ENCODE results near the gene GNAL. TPM values are rescaled to one million over a fixed set of nuclear protein-coding genes. Genes with fewer than 3 reads are reported as not detected.

Gene GNAL
- total RNA-seq, 6 experiments from 2014 or later, result 0.09 to 0.21 (median 0.17) TPM

DNA sequence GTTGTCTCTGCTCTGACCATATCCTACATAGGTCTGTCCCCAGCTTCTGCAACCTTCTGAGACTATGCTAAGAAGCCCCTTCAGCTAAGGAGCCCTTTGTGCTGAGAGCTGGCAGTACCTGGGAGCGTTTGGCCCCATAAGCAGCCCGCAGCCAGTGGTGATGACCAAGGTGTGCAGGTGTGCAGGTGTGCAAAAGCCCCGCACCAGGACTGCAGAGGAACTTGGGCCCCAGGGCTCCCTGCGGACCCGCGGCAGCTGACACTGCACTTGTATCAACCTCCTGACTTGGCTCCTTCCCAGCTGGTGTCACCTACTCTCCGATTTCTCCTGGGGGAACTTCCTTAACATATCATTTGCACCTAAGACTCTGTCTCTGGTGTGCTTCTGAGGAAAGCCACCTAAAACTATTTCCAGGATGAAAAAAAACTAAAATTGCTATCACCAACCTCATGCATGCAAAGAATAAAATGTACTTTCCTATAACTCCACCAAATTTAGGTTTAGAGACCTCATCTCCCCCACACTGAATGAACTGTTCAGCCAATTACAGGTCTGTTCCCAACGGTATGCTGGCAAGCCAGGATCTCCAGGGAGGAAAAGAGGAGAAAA is 16.1 kb upstream of the GNAL start:
- TF ChIP-seq, protein P1, sequence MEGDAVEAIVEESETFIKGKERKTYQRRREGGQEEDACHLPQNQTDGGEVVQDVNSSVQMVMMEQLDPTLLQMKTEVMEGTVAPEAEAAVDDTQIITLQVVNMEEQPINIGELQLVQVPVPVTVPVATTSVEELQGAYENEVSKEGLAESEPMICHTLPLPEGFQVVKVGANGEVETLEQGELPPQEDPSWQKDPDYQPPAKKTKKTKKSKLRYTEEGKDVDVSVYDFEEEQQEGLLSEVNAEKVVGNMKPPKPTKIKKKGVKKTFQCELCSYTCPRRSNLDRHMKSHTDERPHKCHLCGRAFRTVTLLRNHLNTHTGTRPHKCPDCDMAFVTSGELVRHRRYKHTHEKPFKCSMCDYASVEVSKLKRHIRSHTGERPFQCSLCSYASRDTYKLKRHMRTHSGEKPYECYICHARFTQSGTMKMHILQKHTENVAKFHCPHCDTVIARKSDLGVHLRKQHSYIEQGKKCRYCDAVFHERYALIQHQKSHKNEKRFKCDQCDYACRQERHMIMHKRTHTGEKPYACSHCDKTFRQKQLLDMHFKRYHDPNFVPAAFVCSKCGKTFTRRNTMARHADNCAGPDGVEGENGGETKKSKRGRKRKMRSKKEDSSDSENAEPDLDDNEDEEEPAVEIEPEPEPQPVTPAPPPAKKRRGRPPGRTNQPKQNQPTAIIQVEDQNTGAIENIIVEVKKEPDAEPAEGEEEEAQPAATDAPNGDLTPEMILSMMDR (IDR thresholded peaks at IDR 0.05), result no peak

DNA sequence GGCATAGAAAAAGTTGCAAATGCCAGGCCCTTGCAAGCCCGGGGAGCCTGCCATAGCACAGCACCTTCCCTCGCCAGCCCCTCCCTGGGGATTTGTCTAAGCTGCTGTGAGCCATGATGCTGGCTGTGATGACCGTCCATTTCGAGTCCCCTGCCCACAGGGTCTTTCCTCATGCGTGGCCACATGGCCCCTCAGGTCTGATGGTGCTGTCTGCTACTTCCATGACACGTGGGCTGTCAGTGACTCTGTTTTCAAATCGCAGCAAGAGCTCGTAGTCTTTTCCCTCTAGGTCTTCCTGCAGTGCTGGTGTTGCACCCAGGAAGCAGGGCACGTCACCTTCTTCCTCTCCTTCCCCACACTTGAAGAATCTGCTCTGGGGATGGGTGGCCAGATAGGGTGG is 15.5 kb upstream of the GNAL start:
- no peak overlapping the region for H3K4me3 Mint-ChIP-seq
- H3K27ac Mint-ChIP-seq, result no peak overlapping the region
- H3K4me1 Mint-ChIP-seq (ENCODE audit: low read depth), result no peaks in the 10 kb centered on the region
- TF ChIP-seq, protein P1 (IDR thresholded peaks at IDR 0.05), result no peak
- no peaks in the 10 kb centered on the region for H3K36me3 Mint-ChIP-seq (ENCODE audit: low read depth)
- no peaks in the 10 kb centered on the region; the same call in 1 of the 2 replicates for H3K9me3 Mint-ChIP-seq
- no peak for DNase-seq
- H3K27me3 Mint-ChIP-seq (ENCODE audit: insufficient read depth), result peaks cover 24% of the 10 kb centered on the region

More for the DNA sequence above, 16.1 kb upstream of the GNAL start:
- H3K4me1 Mint-ChIP-seq (ENCODE audit: low read depth), result no peaks in the 10 kb centered on the region
- H3K4me3 Mint-ChIP-seq, result no peak overlapping the region
- DNase-seq, result no peak
- H3K27me3 Mint-ChIP-seq (ENCODE audit: insufficient read depth), result peaks cover 24% of the 10 kb centered on the region
- no peaks in the 10 kb centered on the region for H3K36me3 Mint-ChIP-seq (ENCODE audit: low read depth)
- no peaks in the 10 kb centered on the region; the same call in 1 of the 2 replicates for H3K9me3 Mint-ChIP-seq
- no peak overlapping the region for H3K27ac Mint-ChIP-seq

DNA sequence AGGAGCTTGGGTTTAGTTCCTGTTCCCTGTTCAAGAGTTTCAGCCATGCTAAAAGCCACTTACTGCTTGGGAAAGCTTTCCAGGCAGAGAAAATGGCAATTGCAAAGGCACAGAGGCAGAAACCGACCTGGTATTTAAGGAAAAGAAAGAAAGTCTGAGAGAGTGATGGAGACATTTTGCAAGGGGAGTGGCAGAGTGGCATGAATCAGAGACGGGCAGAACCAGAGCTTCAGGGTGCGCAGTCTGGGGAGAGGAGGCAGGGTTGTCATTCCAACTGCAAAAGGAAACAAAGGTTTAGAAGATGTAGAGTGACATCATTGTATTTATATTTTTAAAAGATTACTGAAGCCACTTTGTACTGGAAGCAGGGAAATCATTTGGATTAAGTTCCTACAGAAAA is 14.9 kb upstream of the GNAL start:
- H3K9me3 Mint-ChIP-seq, result no peaks in the 10 kb centered on the region; the same call in 1 of the 2 replicates
- H3K4me1 Mint-ChIP-seq (ENCODE audit: low read depth), result no peaks in the 10 kb centered on the region
- no peak overlapping the region for H3K27ac Mint-ChIP-seq
- TF ChIP-seq, protein P1 (IDR thresholded peaks at IDR 0.05), result no peak
- no peaks in the 10 kb centered on the region for H3K36me3 Mint-ChIP-seq (ENCODE audit: low read depth)
- no peak for DNase-seq
- H3K27me3 Mint-ChIP-seq (ENCODE audit: insufficient read depth), result peaks cover 26% of the 10 kb centered on the region
- H3K4me3 Mint-ChIP-seq, result no peak overlapping the region

DNA sequence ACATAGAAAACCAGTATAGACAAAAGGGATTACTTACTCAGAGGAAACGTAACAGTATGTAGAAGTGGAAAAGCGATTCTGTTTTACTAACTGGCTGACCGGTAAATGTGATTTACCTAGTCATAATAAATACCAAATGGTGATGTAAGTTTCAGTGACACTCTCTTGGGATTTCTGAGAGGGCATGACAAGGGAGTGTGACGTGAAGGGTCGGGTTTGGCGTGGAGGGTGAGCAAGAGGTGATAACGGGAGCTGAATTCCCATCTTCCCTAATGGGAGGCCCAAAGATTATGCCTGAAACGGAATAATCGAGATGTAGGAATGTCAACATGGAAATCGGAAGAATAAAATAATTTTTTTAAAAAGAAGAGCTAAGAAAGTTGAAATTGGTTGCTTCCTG is 12.7 kb upstream of the GNAL start:
- Mint-ChIP-seq H3K4me3 (no peak overlapping the region), H3K27me3 (ENCODE audit: insufficient read depth) (peaks cover 11% of the 10 kb centered on the region), H3K27ac (no peak overlapping the region), H3K36me3 (ENCODE audit: low read depth) (no peaks in the 10 kb centered on the region), H3K4me1 (ENCODE audit: low read depth) (no peaks in the 10 kb centered on the region), H3K9me3 (no peaks in the 10 kb centered on the region; the same call in 1 of the 2 replicates)
- no peak for DNase-seq
- TF ChIP-seq, protein P1 (IDR thresholded peaks at IDR 0.05), result no peak

DNA sequence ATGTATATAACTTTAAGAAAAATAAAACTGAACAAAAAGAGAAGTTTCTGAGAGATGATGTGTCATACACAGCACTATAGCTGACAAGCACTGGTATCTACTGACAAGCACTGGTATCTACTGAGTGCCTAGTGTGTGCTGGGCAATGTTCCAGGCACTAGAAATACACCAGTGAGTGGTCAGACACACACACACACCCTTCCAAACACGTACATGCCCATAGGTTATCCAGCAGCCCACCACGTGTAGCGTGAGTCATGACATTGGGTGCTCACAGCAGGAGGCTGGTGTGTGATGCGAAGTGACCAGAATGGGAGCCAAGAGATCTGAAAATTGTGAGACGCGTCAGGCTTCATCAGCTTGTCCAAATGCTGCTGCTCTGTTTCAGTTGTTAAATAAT is 12.2 kb upstream of the GNAL start:
- Mint-ChIP-seq H3K36me3 (ENCODE audit: low read depth) (no peaks in the 10 kb centered on the region), H3K9me3 (no peaks in the 10 kb centered on the region; the same call in 1 of the 2 replicates), H3K27me3 (ENCODE audit: insufficient read depth) (peaks cover 10% of the 10 kb centered on the region), H3K27ac (no peak overlapping the region), H3K4me1 (ENCODE audit: low read depth) (no peaks in the 10 kb centered on the region), H3K4me3 (no peak overlapping the region)
- TF ChIP-seq, protein P1 (IDR thresholded peaks at IDR 0.05), result no peak
- DNase-seq, result no peak
